Right lobe of liver (tissue), 4 donors: ENCODE measurements around the gene PAX8.

ENCODE experiments used
- POLR2A ChIP-seq: fragments of 450-650 bp; IDR thresholded peaks from one replicate; pipeline ENCODE4 v1.6.1; 2017; ENCODE audit warnings: antibody characterized with exemption, mild to moderate bottlenecking
- TF ChIP-seq, protein P1 (sequence below), 4 donors: fragments of 200-600 bp in 3 of 4; fragments of 450-650 bp in 1 of 4; IDR thresholded peaks; one replicate each; pipeline versions ENCODE4 v1.5.1 to v1.8.0; 2016 to 2022; ENCODE audit warnings: antibody characterized with exemption in 4 of 4, mild to moderate bottlenecking in 2 of 4
- donor health status: DM: no; HTN: no; CAD: no.
- donor health status: DM: no; HTN: no; CAD: no.
- donor health status: DM: no; HTN: yes; CAD: no.

- TF ChIP-seq, protein P1, sequence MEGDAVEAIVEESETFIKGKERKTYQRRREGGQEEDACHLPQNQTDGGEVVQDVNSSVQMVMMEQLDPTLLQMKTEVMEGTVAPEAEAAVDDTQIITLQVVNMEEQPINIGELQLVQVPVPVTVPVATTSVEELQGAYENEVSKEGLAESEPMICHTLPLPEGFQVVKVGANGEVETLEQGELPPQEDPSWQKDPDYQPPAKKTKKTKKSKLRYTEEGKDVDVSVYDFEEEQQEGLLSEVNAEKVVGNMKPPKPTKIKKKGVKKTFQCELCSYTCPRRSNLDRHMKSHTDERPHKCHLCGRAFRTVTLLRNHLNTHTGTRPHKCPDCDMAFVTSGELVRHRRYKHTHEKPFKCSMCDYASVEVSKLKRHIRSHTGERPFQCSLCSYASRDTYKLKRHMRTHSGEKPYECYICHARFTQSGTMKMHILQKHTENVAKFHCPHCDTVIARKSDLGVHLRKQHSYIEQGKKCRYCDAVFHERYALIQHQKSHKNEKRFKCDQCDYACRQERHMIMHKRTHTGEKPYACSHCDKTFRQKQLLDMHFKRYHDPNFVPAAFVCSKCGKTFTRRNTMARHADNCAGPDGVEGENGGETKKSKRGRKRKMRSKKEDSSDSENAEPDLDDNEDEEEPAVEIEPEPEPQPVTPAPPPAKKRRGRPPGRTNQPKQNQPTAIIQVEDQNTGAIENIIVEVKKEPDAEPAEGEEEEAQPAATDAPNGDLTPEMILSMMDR (IDR thresholded peaks at IDR 0.05), result no peak
- no peak for TF ChIP-seq POLR2A
These were observed 103.6 kb downstream of the PAX8 start for GRCh38 chr2:113175042-113175628.
